ENCODE data around the gene NIPAL3. TPM values are rescaled to one million over a fixed set of nuclear protein-coding genes. Genes with fewer than 3 reads are reported as not detected.

NIPAL3 gene
- polyA plus RNA-seq, 1 donor from 2014 or later, result 9.6 TPM

DNA sequence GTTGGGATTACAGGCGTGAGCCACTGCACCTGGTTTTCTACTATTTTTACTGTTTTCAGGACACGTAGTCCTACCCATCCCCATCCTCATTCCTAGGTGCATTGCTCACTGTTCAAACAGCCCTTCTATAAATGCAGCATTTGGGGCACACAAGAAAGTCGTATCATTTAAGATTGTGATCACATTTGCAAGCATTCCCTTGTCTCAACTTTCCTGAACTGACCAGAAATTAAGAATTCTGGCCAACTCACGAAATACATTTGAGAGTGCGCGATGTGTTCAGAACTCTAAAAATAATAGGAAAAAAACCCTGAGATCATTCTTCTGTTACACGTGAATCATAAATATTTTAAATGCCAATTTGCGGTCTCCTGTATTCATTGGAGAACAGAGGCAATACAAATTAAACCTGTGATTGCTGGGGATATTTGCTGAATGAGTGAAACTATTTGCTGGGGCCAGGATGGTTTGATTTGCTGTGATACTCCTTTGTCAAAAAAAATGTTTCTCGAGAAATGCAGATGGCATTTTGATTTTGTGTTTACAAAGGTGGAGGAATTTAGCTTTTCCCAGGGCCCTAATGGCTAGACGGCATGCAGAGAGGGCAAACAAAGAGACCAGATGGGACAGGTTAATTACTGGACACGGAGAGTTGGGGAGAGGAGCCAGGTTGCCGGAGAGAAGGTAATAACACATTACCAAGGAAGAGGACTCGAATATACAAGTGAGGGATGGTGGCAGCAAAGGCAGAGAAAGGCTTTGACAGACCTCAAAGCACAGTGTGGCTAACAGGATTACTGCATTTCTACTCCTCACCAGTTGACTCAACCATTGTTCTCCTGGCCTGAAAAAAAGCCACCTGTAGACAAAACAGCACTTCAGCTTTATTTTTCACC, 40.5 kb upstream of the NIPAL3 start:
- no peaks in the 10 kb centered on the region for H3K9me3 ChIP-seq (ENCODE audit: low read length)
- H3K9me2 ChIP-seq (ENCODE audit: insufficient read depth, low read length), result no peaks in the 10 kb centered on the region
- no peaks in the 10 kb centered on the region for H3K79me2 ChIP-seq (replicated peaks; ENCODE audit: insufficient read depth, low read length)
- no peaks in the 10 kb centered on the region for H4K20me1 ChIP-seq (ENCODE audit: insufficient read depth)
- no peak overlapping the region for H3K4me3 ChIP-seq (ENCODE audit: low read length)
- no peaks in the 10 kb centered on the region for H3K27me3 ChIP-seq (ENCODE audit: insufficient read depth, low read depth, low read length)
- H3K4me2 ChIP-seq (ENCODE audit: low read length), result no peak overlapping the region
- H3F3A ChIP-seq (ENCODE audit: insufficient read depth, low read length, poor library complexity, severe bottlenecking), result no peaks in the 10 kb centered on the region
- no peaks in the 10 kb centered on the region for H3K36me3 ChIP-seq (ENCODE audit: insufficient read depth, low read length)
- no peak overlapping the region for H3K9ac ChIP-seq (ENCODE audit: low read length)
- H2AFZ ChIP-seq (ENCODE audit: low read depth, low read length), result no peak overlapping the region
- H3K27ac ChIP-seq (ENCODE audit: low read length), result no peak overlapping the region
- TF ChIP-seq EP300 (conservative IDR thresholded peaks at IDR 0.05; ENCODE audit: poor library complexity, severe bottlenecking), result no peak

DNA sequence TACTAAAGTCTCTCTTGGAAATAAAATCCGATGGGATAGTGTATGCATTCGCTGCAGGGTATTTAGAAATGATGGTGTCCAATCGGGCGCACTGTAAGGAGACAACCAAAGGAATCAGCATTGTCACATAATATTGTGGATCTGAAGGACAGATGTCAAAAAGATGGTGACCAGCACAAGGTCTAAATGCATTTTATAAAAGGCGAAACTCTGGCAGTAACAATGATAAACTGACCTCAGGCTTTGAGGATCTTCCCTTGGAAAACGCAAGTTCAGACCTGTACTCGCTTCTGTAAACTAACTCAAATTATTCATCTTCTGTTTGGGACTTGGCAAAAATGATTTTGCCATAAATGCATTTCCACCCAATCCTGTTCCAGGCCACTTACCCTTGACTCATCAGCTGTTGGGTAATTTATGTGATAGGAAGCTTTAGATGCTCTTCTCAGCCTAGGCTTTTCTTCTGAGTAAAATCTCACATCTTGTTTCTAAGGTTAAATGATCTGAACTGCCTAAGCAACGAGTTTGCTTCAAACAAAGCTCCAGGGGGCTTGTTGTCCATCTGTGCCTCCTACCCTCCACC, 35.8 kb upstream of the NIPAL3 start:
- Histone ChIP-seq H3K79me2 (replicated peaks; ENCODE audit: insufficient read depth, low read length) (no peaks in the 10 kb centered on the region), H3K9ac (ENCODE audit: low read length) (no peak overlapping the region), H3K4me2 (ENCODE audit: low read length) (no peak overlapping the region), H3K4me3 (ENCODE audit: low read length) (no peak overlapping the region), H3K27ac (ENCODE audit: low read length) (no peak overlapping the region), H3K36me3 (ENCODE audit: insufficient read depth, low read length) (no peaks in the 10 kb centered on the region), H3K27me3 (ENCODE audit: insufficient read depth, low read depth, low read length) (no peaks in the 10 kb centered on the region), H3K9me2 (ENCODE audit: insufficient read depth, low read length) (no peaks in the 10 kb centered on the region), H4K20me1 (ENCODE audit: insufficient read depth) (no peaks in the 10 kb centered on the region), H2AFZ (ENCODE audit: low read depth, low read length) (no peak overlapping the region), H3F3A (ENCODE audit: insufficient read depth, low read length, poor library complexity, severe bottlenecking) (no peaks in the 10 kb centered on the region), H3K9me3 (ENCODE audit: low read length) (no peaks in the 10 kb centered on the region)
- TF ChIP-seq TAF1 (IDR thresholded peaks at IDR 0.05; ENCODE audit: low read depth) (no peak), SMC3 (conservative IDR thresholded peaks at IDR 0.05; ENCODE audit: poor library complexity) (no peak), POLR2AphosphoS5 (IDR thresholded peaks at IDR 0.05) (no peak)

DNA sequence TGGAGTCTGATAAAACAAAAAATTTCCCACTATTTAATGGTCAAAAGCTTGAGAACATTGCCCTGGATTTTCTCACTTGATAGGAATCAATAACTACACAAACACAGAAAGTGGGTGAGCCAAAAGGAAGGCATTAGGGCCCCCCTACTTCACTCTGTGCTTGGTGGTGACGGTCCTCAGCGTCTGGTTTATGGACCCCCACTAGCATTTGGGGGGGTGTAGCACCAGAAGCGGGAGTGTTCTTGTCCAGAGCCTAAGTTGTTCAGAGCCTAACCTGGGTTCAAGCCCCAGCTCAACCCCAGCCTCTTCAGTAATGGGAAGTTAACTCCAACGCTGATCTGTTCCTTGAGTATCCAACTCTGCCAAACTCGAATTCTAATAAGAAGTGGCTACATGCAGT, 35.1 kb upstream of the NIPAL3 start:
- H3K36me3 ChIP-seq (ENCODE audit: insufficient read depth, low read length), result no peaks in the 10 kb centered on the region

More for the DNA sequence above, 35.1 kb upstream of the NIPAL3 start:
- no peak for TF ChIP-seq TAF1 (IDR thresholded peaks at IDR 0.05; ENCODE audit: low read depth)
- TF ChIP-seq, protein P1, sequence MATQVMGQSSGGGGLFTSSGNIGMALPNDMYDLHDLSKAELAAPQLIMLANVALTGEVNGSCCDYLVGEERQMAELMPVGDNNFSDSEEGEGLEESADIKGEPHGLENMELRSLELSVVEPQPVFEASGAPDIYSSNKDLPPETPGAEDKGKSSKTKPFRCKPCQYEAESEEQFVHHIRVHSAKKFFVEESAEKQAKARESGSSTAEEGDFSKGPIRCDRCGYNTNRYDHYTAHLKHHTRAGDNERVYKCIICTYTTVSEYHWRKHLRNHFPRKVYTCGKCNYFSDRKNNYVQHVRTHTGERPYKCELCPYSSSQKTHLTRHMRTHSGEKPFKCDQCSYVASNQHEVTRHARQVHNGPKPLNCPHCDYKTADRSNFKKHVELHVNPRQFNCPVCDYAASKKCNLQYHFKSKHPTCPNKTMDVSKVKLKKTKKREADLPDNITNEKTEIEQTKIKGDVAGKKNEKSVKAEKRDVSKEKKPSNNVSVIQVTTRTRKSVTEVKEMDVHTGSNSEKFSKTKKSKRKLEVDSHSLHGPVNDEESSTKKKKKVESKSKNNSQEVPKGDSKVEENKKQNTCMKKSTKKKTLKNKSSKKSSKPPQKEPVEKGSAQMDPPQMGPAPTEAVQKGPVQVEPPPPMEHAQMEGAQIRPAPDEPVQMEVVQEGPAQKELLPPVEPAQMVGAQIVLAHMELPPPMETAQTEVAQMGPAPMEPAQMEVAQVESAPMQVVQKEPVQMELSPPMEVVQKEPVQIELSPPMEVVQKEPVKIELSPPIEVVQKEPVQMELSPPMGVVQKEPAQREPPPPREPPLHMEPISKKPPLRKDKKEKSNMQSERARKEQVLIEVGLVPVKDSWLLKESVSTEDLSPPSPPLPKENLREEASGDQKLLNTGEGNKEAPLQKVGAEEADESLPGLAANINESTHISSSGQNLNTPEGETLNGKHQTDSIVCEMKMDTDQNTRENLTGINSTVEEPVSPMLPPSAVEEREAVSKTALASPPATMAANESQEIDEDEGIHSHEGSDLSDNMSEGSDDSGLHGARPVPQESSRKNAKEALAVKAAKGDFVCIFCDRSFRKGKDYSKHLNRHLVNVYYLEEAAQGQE (IDR thresholded peaks at IDR 0.05; ENCODE audit: borderline replicate concordance), result no peak
- TF ChIP-seq POLR2AphosphoS5 (IDR thresholded peaks at IDR 0.05), result no peak
- no peak for TF ChIP-seq SMC3 (conservative IDR thresholded peaks at IDR 0.05; ENCODE audit: poor library complexity)
- no peak for TF ChIP-seq RAD21 (conservative IDR thresholded peaks at IDR 0.05)
- TF ChIP-seq, protein P2, sequence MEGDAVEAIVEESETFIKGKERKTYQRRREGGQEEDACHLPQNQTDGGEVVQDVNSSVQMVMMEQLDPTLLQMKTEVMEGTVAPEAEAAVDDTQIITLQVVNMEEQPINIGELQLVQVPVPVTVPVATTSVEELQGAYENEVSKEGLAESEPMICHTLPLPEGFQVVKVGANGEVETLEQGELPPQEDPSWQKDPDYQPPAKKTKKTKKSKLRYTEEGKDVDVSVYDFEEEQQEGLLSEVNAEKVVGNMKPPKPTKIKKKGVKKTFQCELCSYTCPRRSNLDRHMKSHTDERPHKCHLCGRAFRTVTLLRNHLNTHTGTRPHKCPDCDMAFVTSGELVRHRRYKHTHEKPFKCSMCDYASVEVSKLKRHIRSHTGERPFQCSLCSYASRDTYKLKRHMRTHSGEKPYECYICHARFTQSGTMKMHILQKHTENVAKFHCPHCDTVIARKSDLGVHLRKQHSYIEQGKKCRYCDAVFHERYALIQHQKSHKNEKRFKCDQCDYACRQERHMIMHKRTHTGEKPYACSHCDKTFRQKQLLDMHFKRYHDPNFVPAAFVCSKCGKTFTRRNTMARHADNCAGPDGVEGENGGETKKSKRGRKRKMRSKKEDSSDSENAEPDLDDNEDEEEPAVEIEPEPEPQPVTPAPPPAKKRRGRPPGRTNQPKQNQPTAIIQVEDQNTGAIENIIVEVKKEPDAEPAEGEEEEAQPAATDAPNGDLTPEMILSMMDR (IDR thresholded peaks at IDR 0.05; ENCODE audit: poor library complexity, severe bottlenecking), result no peak
- no peak for TF ChIP-seq EP300 (conservative IDR thresholded peaks at IDR 0.05; ENCODE audit: poor library complexity, severe bottlenecking)
- no peak for TF ChIP-seq MXI1 (conservative IDR thresholded peaks at IDR 0.05; ENCODE audit: poor library complexity, severe bottlenecking)
- TF ChIP-seq EZH2 (IDR thresholded peaks at IDR 0.05; ENCODE audit: borderline replicate concordance, insufficient read depth, low read length, poor library complexity, severe bottlenecking), result no peak
- Histone ChIP-seq H3K9me3 (ENCODE audit: low read length) (no peaks in the 10 kb centered on the region), H3K27me3 (ENCODE audit: insufficient read depth, low read depth, low read length) (no peaks in the 10 kb centered on the region), H3F3A (ENCODE audit: insufficient read depth, low read length, poor library complexity, severe bottlenecking) (no peaks in the 10 kb centered on the region), H2AFZ (ENCODE audit: low read depth, low read length) (no peak overlapping the region), H4K20me1 (ENCODE audit: insufficient read depth) (no peaks in the 10 kb centered on the region), H3K9ac (ENCODE audit: low read length) (no peak overlapping the region), H3K9me2 (ENCODE audit: insufficient read depth, low read length) (no peaks in the 10 kb centered on the region), H3K27ac (ENCODE audit: low read length) (no peak overlapping the region), H3K4me3 (ENCODE audit: low read length) (no peak overlapping the region), H3K4me2 (ENCODE audit: low read length) (no peak overlapping the region), H3K79me2 (replicated peaks; ENCODE audit: insufficient read depth, low read length) (no peaks in the 10 kb centered on the region)
